ENCODE results near the gene ATF7. TPM values are rescaled to one million over a fixed set of nuclear protein-coding genes. Genes with fewer than 3 reads are reported as not detected.
A peak's percentile ranks its signal among the peaks of the same experiment; 100 is the strongest.
"Not testable (repeated sequence)": the region's sequence is repeated elsewhere in the genome, so short reads cannot be mapped to it uniquely, and the experiment has no call there.

ATF7 gene
- polyA plus RNA-seq, 3 donors = 21.7 to 27.9 (median 24.4) TPM

GRCh38 chr12:53482626-53483168 lies 143.5 kb downstream of the ATF7 start:
- Mint-ChIP-seq H3K27ac (no peak overlapping the region), H3K36me3 (peaks cover 56 to 63% of the 10 kb centered on the region in 2 donors), H3K9me3 (peaks cover 0 to 1% (median 0%) of the 10 kb centered on the region in 7 donors), H3K27me3 (ENCODE audit: low read depth in 3 of 3) (peaks cover 0 to 2% (median 1%) of the 10 kb centered on the region in 3 donors), H3K4me1 (no peaks in the 10 kb centered on the region), H3K4me3 (no peak overlapping the region)
- Histone ChIP-seq H3K9ac (ENCODE audit: insufficient read depth, low read length, poor library complexity, severe bottlenecking) (no peak overlapping the region), H3K36me3 (replicated peaks in 1 of 2; ENCODE audit: control insufficient read depth in 1 of 2, insufficient read depth in 2 of 2, low read length in 2 of 2) (peaks cover 74 to 99% of the 10 kb centered on the region in 2 donors), H3K9me3 (replicated peaks in 1 of 2; ENCODE audit: control insufficient read depth in 1 of 2, insufficient read depth in 1 of 2, low read length in 2 of 2) (no peaks in the 10 kb centered on the region), H2AFZ (ENCODE audit: insufficient read depth, low read depth, low read length, poor library complexity, severe bottlenecking) (no peak overlapping the region), H3K27me3 (ENCODE audit: control insufficient read depth in 2 of 2, insufficient read depth in 2 of 2, low read length in 2 of 2) (no peaks in the 10 kb centered on the region), H3K4me3 (replicated peaks in 1 of 3; ENCODE audit: low read depth in 2 of 3, low read length in 3 of 3) (no peak overlapping the region), H3K79me2 (ENCODE audit: insufficient read depth, low read length) (peaks cover 7% of the 10 kb centered on the region), H3K27ac (ENCODE audit: low read depth in 1 of 2, low read length in 2 of 2) (no peak overlapping the region), H3K4me2 (replicated peaks; ENCODE audit: extremely low read depth, low read length, poor library complexity, severe bottlenecking) (no peak overlapping the region), H3K4me1 (ENCODE audit: control insufficient read depth in 1 of 2, insufficient read depth in 2 of 2, low read length in 2 of 2) (no peaks in the 10 kb centered on the region), H4K20me1 (ENCODE audit: insufficient read depth, low read length) (peaks cover 90% of the 10 kb centered on the region)
- 92% methylated on average over 11 of the region's 18 CpGs for WGBS (ENCODE audit: insufficient coverage)
- TF ChIP-seq CTCF (IDR thresholded peaks at IDR 0.05) = no peak
- no peak for DNase-seq
- intact Hi-C loops (cut with micrococcal nuclease) = no loop called here

GRCh38 chr12:53481939-53482586 lies 144.1 kb downstream of the ATF7 start:
- H3K36me3 ChIP-seq (replicated peaks in 1 of 2; ENCODE audit: control insufficient read depth in 1 of 2, insufficient read depth in 2 of 2, low read length in 2 of 2) = peaks cover 78 to 99% of the 10 kb centered on the region in 2 donors
- no peak overlapping the region for H3K4me3 ChIP-seq (replicated peaks in 1 of 3; ENCODE audit: low read depth in 2 of 3, low read length in 3 of 3)
- no peaks in the 10 kb centered on the region for H3K27me3 ChIP-seq (ENCODE audit: control insufficient read depth in 2 of 2, insufficient read depth in 2 of 2, low read length in 2 of 2)
- no peaks in the 10 kb centered on the region for H3K4me1 ChIP-seq (ENCODE audit: control insufficient read depth in 1 of 2, insufficient read depth in 2 of 2, low read length in 2 of 2)
- peaks cover 95% of the 10 kb centered on the region for H4K20me1 ChIP-seq (ENCODE audit: insufficient read depth, low read length)
- peaks cover 13% of the 10 kb centered on the region for H3K79me2 ChIP-seq (ENCODE audit: insufficient read depth, low read length)
- Mint-ChIP-seq H3K36me3 (peaks cover 56 to 70% of the 10 kb centered on the region in 2 donors), H3K4me1 (no peaks in the 10 kb centered on the region), H3K4me3 (no peak overlapping the region), H3K27me3 (ENCODE audit: low read depth in 3 of 3) (peaks cover 0 to 2% (median 1%) of the 10 kb centered on the region in 3 donors), H3K27ac (peak overlapping the region in 2 of 7 donors; percentile 2 to 55), H3K9me3 (peaks cover 0 to 1% (median 0%) of the 10 kb centered on the region in 7 donors)
- peak overlapping the region in 1 of 2 donors; percentile 51 for H3K27ac ChIP-seq (ENCODE audit: low read depth in 1 of 2, low read length in 2 of 2)
- H2AFZ ChIP-seq (ENCODE audit: insufficient read depth, low read depth, low read length, poor library complexity, severe bottlenecking) = no peak overlapping the region
- no peak overlapping the region for H3K9ac ChIP-seq (ENCODE audit: insufficient read depth, low read length, poor library complexity, severe bottlenecking)
- no peaks in the 10 kb centered on the region for H3K9me3 ChIP-seq (replicated peaks in 1 of 2; ENCODE audit: control insufficient read depth in 1 of 2, insufficient read depth in 1 of 2, low read length in 2 of 2)
- intact Hi-C loops (cut with micrococcal nuclease) = no loop called here
- no peak for TF ChIP-seq CTCF (IDR thresholded peaks at IDR 0.05)
- 90% methylated on average over 4 of the region's 9 CpGs for WGBS (ENCODE audit: insufficient coverage)
- DNase-seq = no peak
- H3K4me2 ChIP-seq (replicated peaks; ENCODE audit: extremely low read depth, low read length, poor library complexity, severe bottlenecking) = no peak overlapping the region

GRCh38 chr12:53481458-53481857 lies 144.7 kb downstream of the ATF7 start:
- H3K4me1 ChIP-seq (ENCODE audit: control insufficient read depth in 1 of 2, insufficient read depth in 2 of 2, low read length in 2 of 2); H3K27me3 ChIP-seq (ENCODE audit: control insufficient read depth in 2 of 2, insufficient read depth in 2 of 2, low read length in 2 of 2); DNase-seq; intact Hi-C loops (cut with micrococcal nuclease); H3K9me3 Mint-ChIP-seq; H3K27me3 Mint-ChIP-seq (ENCODE audit: low read depth in 3 of 3); H3K4me3 ChIP-seq (replicated peaks in 1 of 3; ENCODE audit: low read depth in 2 of 3, low read length in 3 of 3); H3K9ac ChIP-seq (ENCODE audit: insufficient read depth, low read length, poor library complexity, severe bottlenecking); H2AFZ ChIP-seq (ENCODE audit: insufficient read depth, low read depth, low read length, poor library complexity, severe bottlenecking); H3K4me2 ChIP-seq (replicated peaks; ENCODE audit: extremely low read depth, low read length, poor library complexity, severe bottlenecking); H3K4me1 Mint-ChIP-seq; H3K4me3 Mint-ChIP-seq; H3K9me3 ChIP-seq (replicated peaks in 1 of 2; ENCODE audit: control insufficient read depth in 1 of 2, insufficient read depth in 1 of 2, low read length in 2 of 2): not testable (repeated sequence)
- peaks cover 83 to 100% of the 10 kb centered on the region in 2 donors for H3K36me3 ChIP-seq (replicated peaks in 1 of 2; ENCODE audit: control insufficient read depth in 1 of 2, insufficient read depth in 2 of 2, low read length in 2 of 2)
- H3K36me3 Mint-ChIP-seq = peaks cover 62 to 76% of the 10 kb centered on the region in 2 donors
- H3K79me2 ChIP-seq (ENCODE audit: insufficient read depth, low read length) = peaks cover 19% of the 10 kb centered on the region
- 98% methylated on average over 5 of the region's 6 CpGs for WGBS (ENCODE audit: insufficient coverage)
- peak overlapping the region in 1 of 2 donors; percentile 51 for H3K27ac ChIP-seq (ENCODE audit: low read depth in 1 of 2, low read length in 2 of 2)
- H4K20me1 ChIP-seq (ENCODE audit: insufficient read depth, low read length) = peaks cover 95% of the 10 kb centered on the region
- peak overlapping the region in 2 of 7 donors; percentile 53 to 54 for H3K27ac Mint-ChIP-seq

Measured in CD14-positive monocyte (primary cell).